IPS-20b (cell line): ENCODE data around the gene MAP3K21.

Experiments
- H3K27ac ChIP-seq: one replicate; pipeline ENCODE4 v1.5.1; 2013; ENCODE audit warnings: low read length
- H3K27me3 ChIP-seq: 2 replicates; pipeline ENCODE4 v1.6.1; 2013; ENCODE audit warnings: mild to moderate bottlenecking, low read length, inconsistent platforms; ENCODE audit not compliant: insufficient read depth
- H3K36me3 ChIP-seq: 2 replicates; pipeline ENCODE4 v1.6.1; 2013; ENCODE audit warnings: low read depth, mild to moderate bottlenecking, inconsistent platforms, low read length, moderate library complexity; ENCODE audit not compliant: insufficient read depth
- H3K4me1 ChIP-seq: 2 replicates; pipeline ENCODE4 v1.6.1; 2013; ENCODE audit warnings: mild to moderate bottlenecking, control low read depth, inconsistent platforms, low read length, moderate library complexity; ENCODE audit not compliant: insufficient read depth
- H3K4me3 ChIP-seq: 2 replicates; pipeline ENCODE4 v1.5.1; 2013; ENCODE audit warnings: mild to moderate bottlenecking, low read length, inconsistent platforms
- H3K9ac ChIP-seq: 2 replicates; pipeline ENCODE4 v1.6.1; 2013; ENCODE audit warnings: low read depth, mild to moderate bottlenecking, inconsistent platforms, low read length, moderate library complexity
- H3K9me3 ChIP-seq: 2 replicates; pipeline ENCODE4 v1.6.1; 2013; ENCODE audit warnings: mild to moderate bottlenecking, low read depth, low read length, inconsistent platforms; ENCODE audit not compliant: insufficient read depth

The MAP3K21 gene

GRCh38 chr1:233342086-233342485 is 14.6 kb downstream of the MAP3K21 start:
- H3K4me3 ChIP-seq, result no peak overlapping the region
- peaks cover 25% of the 10 kb centered on the region for H3K4me1 ChIP-seq
- H3K27ac ChIP-seq, result no peak overlapping the region
- H3K9me3 ChIP-seq, result no peaks in the 10 kb centered on the region
- no peaks in the 10 kb centered on the region; the same call in 1 of the 2 replicates for H3K36me3 ChIP-seq
- no peak overlapping the region for H3K9ac ChIP-seq
- no peaks in the 10 kb centered on the region for H3K27me3 ChIP-seq

DNA sequence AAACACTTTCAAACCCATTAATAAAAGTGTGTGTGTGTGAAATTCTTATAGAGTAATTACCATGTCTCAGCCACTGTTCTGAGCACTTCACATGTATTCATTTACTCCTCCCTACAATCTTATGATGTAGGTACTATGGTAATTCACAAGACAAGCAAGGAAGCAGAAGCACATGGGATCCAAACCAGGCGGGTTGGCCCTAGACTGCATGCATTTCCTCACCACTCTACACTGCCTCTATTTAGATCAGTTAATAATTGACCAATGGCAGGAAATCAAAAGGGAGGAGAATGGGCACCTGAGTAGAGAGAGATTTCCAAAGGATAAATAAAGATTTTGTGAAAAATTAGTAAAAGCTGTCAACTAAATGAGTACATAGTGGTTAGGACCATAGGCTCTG is 15.7 kb downstream of the MAP3K21 start:
- Histone ChIP-seq H3K27ac (no peak overlapping the region), H3K9me3 (no peaks in the 10 kb centered on the region), H3K27me3 (no peaks in the 10 kb centered on the region), H3K36me3 (no peaks in the 10 kb centered on the region; the same call in 1 of the 2 replicates), H3K4me1 (peaks cover 18% of the 10 kb centered on the region), H3K4me3 (no peak overlapping the region), H3K9ac (no peak overlapping the region)

DNA sequence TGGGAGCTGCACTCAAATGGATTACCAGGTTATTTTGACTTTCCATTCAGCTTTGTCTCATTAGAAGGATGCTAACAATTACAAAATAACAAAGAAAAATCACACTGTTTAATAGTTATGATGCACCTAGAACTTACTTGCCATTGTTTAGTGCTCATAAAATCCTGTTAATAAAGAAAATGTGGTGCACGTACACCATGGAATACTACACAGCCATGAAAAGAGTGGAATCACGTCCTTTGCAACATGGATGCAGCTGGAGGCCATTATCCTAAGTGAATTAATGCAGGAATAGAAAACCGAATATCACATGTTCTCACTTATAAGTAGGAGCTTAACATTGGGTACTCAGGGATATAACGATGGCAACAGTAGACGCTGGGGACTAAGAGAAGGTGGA is 19.8 kb downstream of the MAP3K21 start:
- peaks cover 7% of the 10 kb centered on the region; the same call in 1 of the 2 replicates for H3K4me1 ChIP-seq
- no peaks in the 10 kb centered on the region for H3K27me3 ChIP-seq
- H3K36me3 ChIP-seq, result no peaks in the 10 kb centered on the region; the same call in 1 of the 2 replicates
- H3K4me3 ChIP-seq, result no peak overlapping the region
- H3K9me3 ChIP-seq, result no peaks in the 10 kb centered on the region
- H3K27ac ChIP-seq, result no peak overlapping the region
- no peak overlapping the region for H3K9ac ChIP-seq

GRCh38 chr1:233349137-233349536 is 21.6 kb downstream of the MAP3K21 start:
- Histone ChIP-seq H3K9me3 (no peaks in the 10 kb centered on the region), H3K27me3 (no peaks in the 10 kb centered on the region), H3K27ac (no peak overlapping the region), H3K4me1 (peaks cover 7% of the 10 kb centered on the region; the same call in 1 of the 2 replicates), H3K36me3 (no peaks in the 10 kb centered on the region; the same call in 1 of the 2 replicates), H3K4me3 (no peak overlapping the region), H3K9ac (no peak overlapping the region)

DNA sequence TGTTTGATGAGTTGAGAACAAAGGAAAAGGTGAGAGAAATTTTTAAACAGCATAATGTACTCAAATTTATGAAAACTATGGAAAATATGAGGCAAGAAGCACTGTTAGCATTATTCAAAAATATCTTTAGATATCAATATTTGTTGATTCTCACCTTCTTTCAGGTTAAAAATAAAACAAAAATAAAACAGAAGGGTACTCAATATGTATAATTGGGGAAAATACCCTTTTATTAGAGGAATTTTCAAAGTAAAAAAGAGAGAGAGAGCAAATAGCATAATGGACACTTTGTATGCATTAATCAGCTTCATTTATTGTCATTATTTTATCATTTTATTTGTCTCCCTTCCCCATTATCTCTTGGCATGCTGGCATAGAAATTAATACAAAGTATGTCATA is 27.5 kb downstream of the MAP3K21 start:
- H3K27me3 ChIP-seq, result no peaks in the 10 kb centered on the region
- H3K9me3 ChIP-seq, result no peaks in the 10 kb centered on the region
- peaks cover 20% of the 10 kb centered on the region for H3K36me3 ChIP-seq
- no peak overlapping the region for H3K4me3 ChIP-seq
- peaks cover 6% of the 10 kb centered on the region; the same call in 1 of the 2 replicates for H3K4me1 ChIP-seq
- no peak overlapping the region for H3K9ac ChIP-seq
- H3K27ac ChIP-seq, result no peak overlapping the region

DNA sequence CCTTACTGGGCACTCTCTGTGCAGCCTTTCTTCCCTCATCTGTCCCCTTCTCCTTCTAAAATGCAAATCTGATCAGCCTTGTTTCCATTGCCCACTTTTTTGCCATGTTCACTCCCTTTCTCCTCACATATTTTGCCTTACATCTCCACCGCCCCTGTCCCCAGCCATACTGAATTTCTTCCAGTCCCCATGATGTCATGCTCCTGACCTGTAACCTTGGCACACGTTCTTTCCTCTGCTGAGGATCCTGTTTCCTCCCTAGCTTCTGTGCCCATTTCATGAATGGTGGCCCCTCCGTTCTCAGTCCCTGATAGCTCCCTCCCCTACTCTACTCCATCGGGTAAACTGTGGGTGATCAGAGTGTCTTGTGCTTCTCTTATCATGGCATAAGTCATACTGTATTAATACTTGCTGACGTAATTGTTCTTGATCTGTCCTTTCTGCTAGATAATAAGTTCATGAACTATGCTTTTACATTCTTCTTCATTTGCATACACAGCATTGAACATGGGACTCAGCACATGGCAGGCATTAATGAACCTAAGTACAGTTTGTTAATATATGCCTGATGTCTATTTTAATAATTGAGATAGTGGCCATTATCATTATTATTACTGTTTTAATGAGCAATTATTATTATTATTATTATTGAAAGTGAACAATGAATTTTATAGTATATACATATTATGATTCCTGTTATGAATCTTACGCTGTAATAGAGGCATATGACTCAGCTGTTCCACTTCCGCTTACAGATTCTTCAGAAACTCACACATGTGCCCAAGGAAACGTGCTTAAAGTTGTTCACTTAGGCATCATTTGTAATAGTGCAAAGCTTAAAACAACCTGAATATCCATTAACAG is 28.5 kb downstream of the MAP3K21 start:
- Histone ChIP-seq H3K36me3 (peaks cover 20% of the 10 kb centered on the region), H3K4me3 (no peak overlapping the region)

GRCh38 chr1:233356705-233356987 is 29.1 kb downstream of the MAP3K21 start:
- no peaks in the 10 kb centered on the region for H3K9me3 ChIP-seq
- H3K36me3 ChIP-seq, result peaks cover 20% of the 10 kb centered on the region
- no peaks in the 10 kb centered on the region for H3K4me1 ChIP-seq
- no peak overlapping the region for H3K27ac ChIP-seq
- no peaks in the 10 kb centered on the region for H3K27me3 ChIP-seq
- no peak overlapping the region for H3K4me3 ChIP-seq
- H3K9ac ChIP-seq, result no peak overlapping the region

More for the DNA sequence above, 28.5 kb downstream of the MAP3K21 start:
- no peaks in the 10 kb centered on the region for H3K27me3 ChIP-seq
- no peaks in the 10 kb centered on the region for H3K4me1 ChIP-seq
- H3K27ac ChIP-seq, result no peak overlapping the region
- no peak overlapping the region for H3K9ac ChIP-seq
- H3K9me3 ChIP-seq, result no peaks in the 10 kb centered on the region

DNA sequence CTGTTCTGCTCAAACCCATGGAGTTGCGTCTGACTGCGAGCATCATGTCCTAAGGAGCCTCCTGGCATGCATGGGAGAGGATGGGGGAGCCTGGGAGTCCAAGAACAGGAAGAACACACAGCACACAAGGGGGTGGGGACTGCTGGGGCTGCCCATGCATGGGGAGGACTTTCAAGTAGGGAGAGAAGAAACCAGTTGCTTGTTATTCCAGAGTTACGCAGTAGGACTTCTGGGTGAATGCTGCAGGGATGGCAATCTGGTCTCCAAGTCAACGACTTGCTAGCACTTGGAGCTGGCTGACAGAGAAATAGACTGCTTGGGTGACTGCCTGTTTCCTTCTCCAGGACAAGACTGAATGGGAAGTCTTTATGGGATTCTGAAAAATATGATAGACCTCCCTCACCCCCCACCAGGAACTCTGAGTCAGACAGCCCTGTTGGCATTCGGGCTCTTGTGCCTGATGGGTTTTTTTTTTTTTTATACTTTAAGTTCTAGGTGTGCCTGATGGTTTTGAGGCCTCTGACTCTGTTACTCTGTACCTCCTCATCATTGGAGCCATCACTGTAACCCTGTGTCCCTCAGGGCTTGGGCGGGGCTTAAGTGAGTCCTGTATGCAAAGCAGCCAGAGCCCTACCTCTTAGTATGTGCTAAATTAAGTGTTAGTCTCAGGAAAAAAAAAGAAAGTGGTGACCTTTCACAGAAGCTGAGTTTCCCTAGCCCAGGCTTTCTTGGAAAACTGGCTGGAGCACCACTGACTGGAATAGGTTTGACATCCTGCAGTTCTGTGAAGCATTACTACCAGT is 30.3 kb downstream of the MAP3K21 start:
- H3K9me3 ChIP-seq, result no peaks in the 10 kb centered on the region
- peaks cover 24% of the 10 kb centered on the region for H3K36me3 ChIP-seq
- H3K4me3 ChIP-seq, result no peak overlapping the region

DNA sequence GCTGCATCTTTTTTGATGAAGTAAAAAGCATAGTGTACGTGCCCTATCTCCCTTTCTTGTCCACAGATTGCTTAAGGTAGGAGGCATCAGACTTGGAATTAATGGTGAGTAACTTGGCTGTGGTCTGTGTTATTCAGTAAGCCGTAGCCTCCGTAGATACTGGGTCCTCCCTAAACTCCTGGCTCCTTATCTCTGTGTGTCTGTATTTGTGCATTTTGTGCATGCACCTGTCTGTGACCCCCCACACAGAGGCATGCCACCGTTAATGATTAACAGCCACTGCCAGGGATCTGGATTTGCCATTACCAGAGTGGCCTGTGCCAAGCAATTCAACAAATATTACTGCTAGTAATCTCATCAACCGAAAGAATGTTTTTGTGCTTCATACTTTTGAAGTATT is 31.9 kb downstream of the MAP3K21 start:
- no peaks in the 10 kb centered on the region for H3K9me3 ChIP-seq
- H3K36me3 ChIP-seq, result peaks cover 23% of the 10 kb centered on the region
- no peaks in the 10 kb centered on the region for H3K27me3 ChIP-seq
- no peaks in the 10 kb centered on the region for H3K4me1 ChIP-seq
- no peak overlapping the region for H3K4me3 ChIP-seq
- H3K9ac ChIP-seq, result no peak overlapping the region
- no peak overlapping the region for H3K27ac ChIP-seq

More for the DNA sequence above, 30.3 kb downstream of the MAP3K21 start:
- H3K27ac ChIP-seq, result no peak overlapping the region
- H3K9ac ChIP-seq, result no peak overlapping the region
- no peaks in the 10 kb centered on the region for H3K27me3 ChIP-seq
- no peaks in the 10 kb centered on the region for H3K4me1 ChIP-seq

DNA sequence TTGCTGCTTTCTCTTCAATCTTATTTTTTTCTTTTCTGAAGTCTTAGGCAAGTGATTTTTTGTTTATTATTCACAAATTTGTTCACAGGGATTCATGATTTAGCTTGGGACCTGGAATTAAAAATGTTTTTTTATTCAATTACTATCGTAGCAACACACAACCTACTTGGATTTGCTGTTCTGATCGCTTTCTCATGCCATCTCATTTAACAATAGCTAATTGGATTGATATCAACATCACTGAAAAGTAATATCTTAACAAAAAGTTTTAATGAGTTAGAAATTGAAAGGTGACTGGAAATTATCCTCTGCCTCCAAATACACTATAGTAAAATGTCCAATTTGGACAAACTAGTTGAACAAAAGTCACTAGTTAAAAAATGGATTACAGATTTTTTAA is 32.4 kb downstream of the MAP3K21 start:
- Histone ChIP-seq H3K9me3 (no peaks in the 10 kb centered on the region), H3K4me1 (peaks cover 1% of the 10 kb centered on the region; the same call in 1 of the 2 replicates), H3K9ac (no peak overlapping the region), H3K36me3 (peaks cover 19% of the 10 kb centered on the region), H3K27ac (no peak overlapping the region), H3K27me3 (no peaks in the 10 kb centered on the region), H3K4me3 (no peak overlapping the region)

GRCh38 chr1:233360525-233361102 is 33.1 kb downstream of the MAP3K21 start:
- H3K4me1 ChIP-seq, result peaks cover 6% of the 10 kb centered on the region; the same call in 1 of the 2 replicates
- H3K27ac ChIP-seq, result no peak overlapping the region
- no peaks in the 10 kb centered on the region for H3K27me3 ChIP-seq
- peaks cover 12% of the 10 kb centered on the region; the same call in 1 of the 2 replicates for H3K36me3 ChIP-seq
- no peaks in the 10 kb centered on the region for H3K9me3 ChIP-seq
- H3K9ac ChIP-seq, result no peak overlapping the region
- no peak overlapping the region for H3K4me3 ChIP-seq
